Stimulated activated CD4-positive, alpha-beta T cell treated with anti-CD3 and anti-CD28 coated beads, Interleukin-1b, Interleukin-23, amount 100 ng/mL, for 24 hours (primary cell): ENCODE measurements around the gene TMEM258.

Experiments used
- DNase-seq, 4 experiments: peaks; one replicate each; pipeline ENCODE4 v3.0.0-alpha.2; 2020; ENCODE audit warnings: low read depth in 4 of 4, low spot score in 1 of 4

TMEM258 gene

GRCh38 chr11:61762223-61762615 lies 30.2 kb downstream of the TMEM258 start:
- DNase-seq: no peak

- DNase-seq: no peak
Measured at GRCh38 chr11:61761440-61762222, 30.8 kb downstream of the TMEM258 start.

- no peak for DNase-seq
Measured at GRCh38 chr11:61760946-61761345, 31.5 kb downstream of the TMEM258 start.

GRCh38 chr11:61757213-61757862 lies 35.1 kb downstream of the TMEM258 start:
- DNase-seq: no peak

- no peak for DNase-seq
Measured at GRCh38 chr11:61756452-61757212, 35.8 kb downstream of the TMEM258 start.

- DNase-seq: no peak
Measured at GRCh38 chr11:61756147-61756451, 36.3 kb downstream of the TMEM258 start.

- no peak for DNase-seq
Measured at GRCh38 chr11:61754534-61755482, 37.6 kb downstream of the TMEM258 start.

- DNase-seq: no peak
Measured at GRCh38 chr11:61753672-61754071, 38.7 kb downstream of the TMEM258 start.

- no peak for DNase-seq
Measured at GRCh38 chr11:61752925-61753521, 39.4 kb downstream of the TMEM258 start.

GRCh38 chr11:61752117-61752924 lies 40.1 kb downstream of the TMEM258 start, which contains the start of gene MYRF:
Gene MYRF (plus strand): TSS chr11:61752636. CDS start chr11:61752745, 109 bp downstream.
- DNase-seq: peak; percentile 17 to 39 (median 36)

GRCh38 chr11:61751384-61751783 lies 41.0 kb downstream of the TMEM258 start:
- no peak for DNase-seq

- no peak for DNase-seq
Measured at GRCh38 chr11:61750631-61751273, 41.6 kb downstream of the TMEM258 start.

GRCh38 chr11:61749591-61750217 lies 42.7 kb downstream of the TMEM258 start:
- DNase-seq: no peak

- no peak for DNase-seq
Measured at GRCh38 chr11:61747967-61748285, 44.5 kb downstream of the TMEM258 start.

GRCh38 chr11:61747192-61747966 lies 45.0 kb downstream of the TMEM258 start:
- peak in 2 of 4 experiments; percentile 14 to 25 for DNase-seq

- no peak for DNase-seq
Measured at GRCh38 chr11:61746442-61747191, 45.8 kb downstream of the TMEM258 start.

GRCh38 chr11:61745781-61746441 lies 46.5 kb downstream of the TMEM258 start:
- no peak for DNase-seq
